GM19324 (cell line): ENCODE data around the gene NME5.
"Not testable (repeated sequence)": the region's sequence is repeated elsewhere in the genome, so short reads cannot be mapped to it uniquely, and the experiment has no call there.

ENCODE experiments used
- ATAC-seq: cut with Tn5 transposase; IDR thresholded peaks from one replicate; pipeline ENCODE4 v1.9.1; 2021; ENCODE audit warnings: mild to moderate bottlenecking, moderate library complexity; ENCODE audit not compliant: unreplicated experiment, low FRiP score

Gene NME5

DNA sequence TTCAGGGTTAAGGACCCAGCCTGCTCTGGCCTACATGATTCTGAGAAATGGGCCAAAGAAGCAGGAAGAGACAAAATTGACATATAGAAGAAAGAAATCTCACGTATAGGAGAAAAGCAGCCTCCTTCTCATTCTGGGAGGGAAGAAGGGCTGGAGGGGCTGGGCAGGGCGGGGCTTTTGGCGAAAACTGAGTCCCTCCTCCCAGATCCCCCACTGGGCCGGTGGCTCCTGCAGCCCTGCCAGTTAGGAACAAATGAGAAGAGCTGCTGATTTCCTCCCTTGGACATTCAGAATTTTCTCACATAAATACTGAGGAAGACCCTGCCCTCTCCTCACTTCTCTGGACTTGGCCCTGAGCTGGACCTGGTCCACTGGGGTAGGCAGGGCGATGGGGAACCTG is 55.5 kb downstream of the NME5 start, which contains the start of gene WNT8A:
WNT8A (plus strand) TSS at position 332 of the 400 bp plus-strand sequence. CDS start 95 bp downstream, outside the sequence.
- no peak for ATAC-seq

DNA sequence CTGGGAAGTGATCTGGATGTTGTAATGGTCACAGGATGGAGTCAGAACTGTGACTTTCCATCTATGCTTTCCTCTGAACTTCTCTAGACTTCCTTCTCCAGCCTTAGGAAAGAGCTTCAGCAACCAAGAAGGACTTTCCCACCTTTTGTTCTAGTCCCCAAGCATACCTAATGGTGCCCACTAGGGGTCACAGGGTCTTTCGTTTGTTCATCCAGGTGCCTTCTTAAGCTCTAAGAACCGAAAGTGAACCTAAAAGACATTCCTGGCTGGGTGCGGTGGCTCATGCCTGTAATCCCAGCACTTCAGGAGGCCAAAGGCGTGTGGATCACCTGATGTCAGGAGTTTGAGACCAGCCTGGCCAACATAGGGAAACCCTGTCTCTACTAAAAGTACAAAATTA is 57.2 kb downstream of the NME5 start:
- ATAC-seq = no peak

DNA sequence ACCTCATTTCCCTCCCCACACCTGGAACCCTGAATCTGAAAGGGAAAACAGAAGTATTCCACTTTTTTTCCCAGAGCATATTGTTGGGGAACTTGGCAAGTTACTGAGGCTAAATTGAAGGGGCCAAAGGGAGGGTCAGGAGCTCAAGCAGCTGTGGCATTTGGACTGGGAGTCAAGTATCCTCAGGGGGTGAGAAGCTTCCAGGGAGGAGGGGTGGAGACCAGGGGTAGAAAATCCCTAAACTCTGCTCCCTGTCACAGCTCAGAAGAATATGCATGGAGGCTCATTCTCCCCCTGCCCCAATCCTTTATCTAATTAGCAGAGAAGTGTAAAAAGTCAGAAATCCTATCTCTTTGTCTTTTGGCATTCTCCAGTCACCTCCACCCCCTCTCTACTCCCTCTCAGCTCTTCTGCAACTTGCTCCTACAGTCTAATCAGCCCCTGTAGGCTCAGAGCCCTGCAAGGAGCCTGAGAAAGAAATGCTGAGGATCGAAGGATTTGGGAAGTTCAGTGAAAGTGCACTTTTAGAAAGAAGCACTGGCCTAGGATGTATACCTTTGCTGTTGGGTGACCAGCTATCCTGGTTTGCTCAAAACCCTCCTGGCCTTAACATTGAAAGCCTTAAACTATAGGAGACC is 61.1 kb downstream of the NME5 start:
- ATAC-seq = no peak

DNA sequence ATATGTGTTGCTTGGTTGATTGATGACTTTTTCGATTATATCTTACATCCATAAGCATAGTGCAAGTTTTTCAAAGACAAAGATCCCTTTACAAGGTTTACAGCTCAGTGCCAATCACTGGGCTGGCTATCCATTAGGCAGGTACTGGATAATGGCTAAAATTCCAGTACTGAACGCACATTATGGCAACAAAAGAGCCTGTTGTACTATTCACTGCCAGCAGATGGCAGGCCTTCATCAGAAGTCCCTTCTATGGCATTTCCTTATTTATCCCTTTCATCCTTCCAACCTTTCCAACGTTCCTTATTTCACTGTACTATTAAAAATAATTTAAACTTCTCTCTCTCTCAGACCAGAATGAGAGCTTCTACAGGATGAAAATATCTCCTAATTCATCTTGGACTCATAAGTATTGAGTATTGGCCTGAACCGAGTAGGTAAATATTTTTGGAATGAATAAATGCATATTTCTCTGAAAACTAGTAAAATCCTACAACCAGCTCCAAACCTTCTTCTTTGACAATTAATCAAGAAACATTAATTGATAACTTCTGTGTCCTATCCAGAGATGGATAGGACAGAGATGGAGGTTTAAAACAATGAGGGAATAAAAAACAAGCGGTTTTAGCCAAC is 62.0 kb downstream of the NME5 start:
- ATAC-seq = no peak

DNA sequence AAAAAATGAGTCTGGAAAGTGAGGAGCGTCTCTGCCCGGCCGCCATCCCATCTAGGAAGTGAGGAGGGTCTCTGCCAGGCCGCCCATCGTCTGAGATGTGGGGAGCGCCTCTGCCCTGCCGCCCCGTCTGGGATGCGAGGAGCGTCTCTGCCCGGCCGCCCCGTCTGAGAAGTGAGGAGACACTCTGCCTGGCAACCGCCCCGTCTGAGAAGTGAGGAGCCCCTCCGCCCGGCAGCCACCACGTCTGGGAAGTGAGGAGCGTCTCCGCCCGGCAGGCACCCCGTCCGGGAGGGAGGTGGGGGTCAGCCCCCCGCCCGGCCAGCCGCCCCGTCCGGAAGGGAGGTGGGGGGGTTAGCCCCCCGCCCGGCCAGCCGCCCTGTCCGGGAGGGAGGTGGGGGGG is 69.2 kb downstream of the NME5 start:
- not testable (repeated sequence) for ATAC-seq

DNA sequence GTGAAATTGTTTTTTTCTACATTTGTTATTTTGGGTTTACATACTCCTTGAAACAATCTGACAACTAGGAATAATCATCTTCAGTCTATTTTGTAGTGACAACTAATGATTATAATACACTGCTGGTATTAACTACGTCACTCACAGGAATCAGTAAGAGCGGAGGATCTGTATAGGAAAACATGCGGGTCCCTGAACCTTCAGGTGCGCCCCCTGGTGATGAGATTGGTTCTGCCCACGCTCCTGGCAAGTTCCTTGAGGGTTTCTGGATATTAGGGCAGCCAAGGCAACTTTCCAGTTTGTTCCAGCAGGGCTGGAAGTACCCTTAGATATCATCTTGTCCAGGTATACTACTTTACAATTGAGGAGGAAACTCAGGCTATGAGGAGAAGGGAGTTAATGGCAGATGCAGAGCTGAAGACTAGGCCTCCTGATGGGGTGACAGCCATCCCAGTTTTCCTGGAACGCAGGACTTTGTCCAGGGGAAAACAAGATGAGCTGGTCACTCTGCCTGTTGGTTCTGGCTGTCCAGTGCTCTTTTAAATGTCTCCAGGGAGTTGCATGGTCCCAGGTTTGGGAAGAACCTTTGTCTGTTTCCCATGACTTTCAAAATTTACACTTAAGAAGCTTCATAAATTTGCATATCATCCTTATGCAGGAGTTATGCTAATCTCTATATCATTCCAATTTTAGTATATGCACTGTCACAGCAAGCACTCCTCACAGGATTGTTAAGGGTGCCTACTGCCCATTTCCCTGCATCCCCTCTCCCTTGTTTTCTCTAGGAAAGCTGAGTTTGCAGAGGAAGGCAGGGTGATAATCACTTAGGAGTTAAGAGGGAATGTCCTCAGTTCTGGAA is 70.3 kb downstream of the NME5 start:
- no peak for ATAC-seq

- no peak for ATAC-seq
Measured at GRCh38 chr5:138067945-138068344, 71.3 kb downstream of the NME5 start.
